ENCODE data around the gene JUNB. TPM values are rescaled to one million over a fixed set of nuclear protein-coding genes. Genes with fewer than 3 reads are reported as not detected.

The JUNB gene
- total and polyA plus RNA-seq, 2 of the 13 experiments (the other 11 are each of a cell fraction or from before 2014, with no cell fraction given) = 7.7 to 8.2 TPM

- TF ChIP-seq KAT8 (CRISPR knock-in tag; IDR thresholded peaks at IDR 0.05) (peak; percentile 50; the same call in 1 of the 2 replicates), EEA1 (CRISPR knock-in tag; IDR thresholded peaks at IDR 0.05; ENCODE audit: borderline replicate concordance) (no peak), ARID4A (CRISPR knock-in tag; IDR thresholded peaks at IDR 0.05; ENCODE audit: borderline replicate concordance) (peak; percentile 89), ZNF770 (CRISPR knock-in tag; IDR thresholded peaks at IDR 0.05) (no peak), NONO (IDR thresholded peaks at IDR 0.05) (no peak), NONO (CRISPR knock-in tag; conservative IDR thresholded peaks at IDR 0.05) (peak; percentile 59), MTF2 (CRISPR knock-in tag; IDR thresholded peaks at IDR 0.05; ENCODE audit: borderline replicate concordance) (peak; percentile 42; the same call in 1 of the 2 replicates), ZNF788 (CRISPR knock-in tag; IDR thresholded peaks at IDR 0.05; ENCODE audit: borderline replicate concordance) (peak; percentile 33; the same call in 1 of the 2 replicates), ATRX (CRISPR knock-in tag; IDR thresholded peaks at IDR 0.05; ENCODE audit: borderline replicate concordance) (no peak), KDM5A (IDR thresholded peaks at IDR 0.05; ENCODE audit: borderline replicate concordance, low read length) (no peak), GPBP1L1 (CRISPR knock-in tag; IDR thresholded peaks at IDR 0.05) (no peak), MAFF (IDR thresholded peaks at IDR 0.05; ENCODE audit: low read depth, low read length) (no peak)
- TF ChIP-seq, protein P1, sequence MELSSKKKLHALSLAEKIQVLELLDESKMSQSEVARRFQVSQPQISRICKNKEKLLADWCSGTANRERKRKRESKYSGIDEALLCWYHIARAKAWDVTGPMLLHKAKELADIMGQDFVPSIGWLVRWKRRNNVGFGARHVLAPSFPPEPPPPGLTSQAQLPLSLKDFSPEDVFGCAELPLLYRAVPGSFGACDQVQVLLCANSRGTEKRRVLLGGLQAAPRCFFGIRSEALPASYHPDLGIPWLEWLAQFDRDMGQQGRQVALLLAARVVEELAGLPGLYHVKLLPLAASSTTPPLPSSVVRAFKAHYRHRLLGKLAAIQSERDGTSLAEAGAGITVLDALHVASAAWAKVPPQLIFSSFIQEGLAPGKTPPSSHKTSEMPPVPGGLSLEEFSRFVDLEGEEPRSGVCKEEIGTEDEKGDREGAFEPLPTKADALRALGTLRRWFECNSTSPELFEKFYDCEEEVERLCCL (CRISPR knock-in tag; IDR thresholded peaks at IDR 0.05; ENCODE audit: borderline replicate concordance) = no peak; the same call in 1 of the 2 replicates
- TF ChIP-seq, protein P2, sequence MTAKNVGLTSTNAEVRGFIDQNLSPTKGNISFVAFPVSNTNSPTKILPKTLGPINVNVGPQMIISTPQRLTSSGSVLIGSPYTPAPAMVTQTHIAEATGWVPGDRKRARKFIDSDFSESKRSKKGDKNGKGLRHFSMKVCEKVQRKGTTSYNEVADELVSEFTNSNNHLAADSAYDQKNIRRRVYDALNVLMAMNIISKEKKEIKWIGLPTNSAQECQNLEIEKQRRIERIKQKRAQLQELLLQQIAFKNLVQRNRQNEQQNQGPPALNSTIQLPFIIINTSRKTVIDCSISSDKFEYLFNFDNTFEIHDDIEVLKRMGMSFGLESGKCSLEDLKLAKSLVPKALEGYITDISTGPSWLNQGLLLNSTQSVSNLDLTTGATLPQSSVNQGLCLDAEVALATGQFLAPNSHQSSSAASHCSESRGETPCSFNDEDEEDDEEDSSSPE (CRISPR knock-in tag; IDR thresholded peaks at IDR 0.05) = peak; percentile 59
- TF ChIP-seq, protein P3, sequence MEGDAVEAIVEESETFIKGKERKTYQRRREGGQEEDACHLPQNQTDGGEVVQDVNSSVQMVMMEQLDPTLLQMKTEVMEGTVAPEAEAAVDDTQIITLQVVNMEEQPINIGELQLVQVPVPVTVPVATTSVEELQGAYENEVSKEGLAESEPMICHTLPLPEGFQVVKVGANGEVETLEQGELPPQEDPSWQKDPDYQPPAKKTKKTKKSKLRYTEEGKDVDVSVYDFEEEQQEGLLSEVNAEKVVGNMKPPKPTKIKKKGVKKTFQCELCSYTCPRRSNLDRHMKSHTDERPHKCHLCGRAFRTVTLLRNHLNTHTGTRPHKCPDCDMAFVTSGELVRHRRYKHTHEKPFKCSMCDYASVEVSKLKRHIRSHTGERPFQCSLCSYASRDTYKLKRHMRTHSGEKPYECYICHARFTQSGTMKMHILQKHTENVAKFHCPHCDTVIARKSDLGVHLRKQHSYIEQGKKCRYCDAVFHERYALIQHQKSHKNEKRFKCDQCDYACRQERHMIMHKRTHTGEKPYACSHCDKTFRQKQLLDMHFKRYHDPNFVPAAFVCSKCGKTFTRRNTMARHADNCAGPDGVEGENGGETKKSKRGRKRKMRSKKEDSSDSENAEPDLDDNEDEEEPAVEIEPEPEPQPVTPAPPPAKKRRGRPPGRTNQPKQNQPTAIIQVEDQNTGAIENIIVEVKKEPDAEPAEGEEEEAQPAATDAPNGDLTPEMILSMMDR (CRISPR knock-in tag; IDR thresholded peaks at IDR 0.05) = peak; percentile 15; the same call in 1 of the 2 replicates
Observed at GRCh38 chr19:12793290-12794195, 2.3 kb downstream of the JUNB start (continued).

All from HepG2 (cell line).